B cell (primary cell): ENCODE results near the gene RHOXF2B. TPM values are rescaled to one million over a fixed set of nuclear protein-coding genes. Genes with fewer than 3 reads are reported as not detected.
"Not testable (repeated sequence)": the region's sequence is repeated elsewhere in the genome, so short reads cannot be mapped to it uniquely, and the experiment has no call there.

ENCODE experiments used
- ATAC-seq: fragments of 200-7000 bp; cut with Tn5 transposase; one replicate; pipeline ENCODE4 v1.10.0; 2021; ENCODE audit warnings: low read depth, mild to moderate bottlenecking, moderate number of reproducible peaks, moderate library complexity
- CTCF ChIA-PET: fragments of 350-600 bp; sonication (Branson Sonifier 250); formaldehyde crosslinking; loops from one replicate; lab custom pipeline; 2021; ENCODE audit warnings: antibody characterized with exemption, inconsistent platforms; lab: Charles Lee
- POLR2A ChIA-PET: fragments of 350-600 bp; sonication (Branson Sonifier 250); formaldehyde crosslinking; loops from one replicate; lab custom pipeline; 2021; ENCODE audit warnings: antibody characterized with exemption; lab: Charles Lee
- DNase-seq: peaks from one replicate; pipeline ENCODE4 v3.0.0; 2013
- H2AFZ ChIP-seq: 2 replicates; pipeline ENCODE4 v1.6.1; 2012; ENCODE audit warnings: mild to moderate bottlenecking, low read depth, low read length; ENCODE audit not compliant: insufficient read depth, poor library complexity, severe bottlenecking
- H3K27ac ChIP-seq, 2 donors: 1 replicate in 1 of 2; 2 replicates in 1 of 2; pipeline ENCODE4 v1.5.1; 2012 to 2013; ENCODE audit warnings: low read length in 2 of 2, mild to moderate bottlenecking in 2 of 2, moderate library complexity in 1 of 2
- H3K27me3 ChIP-seq, 4 experiments: fragments of 200-600 bp in 1 of 4; sonication (generic) in 1 of 4; replicated peaks in 1 of 4; 1 replicate in 2 of 4; 2 replicates in 2 of 4; pipeline versions ENCODE4 v1.6.1 to v1.7.0; 2013 to 2016; ENCODE audit warnings: low read length in 3 of 4, mild to moderate bottlenecking in 2 of 4, mixed read lengths in 1 of 4, moderate library complexity in 1 of 4; ENCODE audit not compliant: insufficient read depth in 4 of 4, control insufficient read depth in 3 of 4; ENCODE audit errors: control extremely low read depth in 1 of 4
- H3K36me3 ChIP-seq, 2 experiments: replicated peaks in 1 of 2; 1 replicate in 1 of 2; 2 replicates in 1 of 2; pipeline versions ENCODE4 v1.6.1 to v1.7.1; 2013; ENCODE audit warnings: low read length in 1 of 2; ENCODE audit not compliant: insufficient read depth in 2 of 2, control insufficient read depth in 1 of 2; ENCODE audit errors: control extremely low read depth in 1 of 2, extremely low read depth in 1 of 2
- H3K4me1 ChIP-seq, 2 donors: fragments of 200-600 bp in 1 of 2; sonication (generic) in 1 of 2; 1 replicate in 1 of 2; 2 replicates in 1 of 2; pipeline versions ENCODE4 v1.5.1 to v1.6.1; 2013 to 2017; ENCODE audit warnings: low read length in 2 of 2; ENCODE audit not compliant: control insufficient read depth in 2 of 2, insufficient read depth in 2 of 2
- H3K4me2 ChIP-seq: replicated peaks from 2 replicates; pipeline ENCODE3; 2012; ENCODE audit warnings: mild to moderate bottlenecking, low read depth, low read length; ENCODE audit not compliant: poor library complexity, severe bottlenecking
- H3K4me3 ChIP-seq, 5 experiments: fragments of 200-600 bp in 1 of 5; sonication (generic) in 1 of 5; 1 replicate in 3 of 5; 2 replicates in 2 of 5; pipeline versions ENCODE4 v1.5.1 to v1.7.0; 2011 to 2016; ENCODE audit warnings: low read length in 4 of 5, mild to moderate bottlenecking in 4 of 5, low read depth in 2 of 5, control low read depth in 1 of 5, moderate library complexity in 1 of 5; ENCODE audit not compliant: insufficient read depth in 1 of 5; ENCODE audit errors: control extremely low read depth in 1 of 5, extremely low read depth in 1 of 5
- H3K79me2 ChIP-seq: fragments of 200-600 bp; sonication (generic); one replicate; pipeline ENCODE4 v1.6.0; 2016; ENCODE audit warnings: low read length; ENCODE audit not compliant: control insufficient read depth, insufficient read depth
- H3K9ac ChIP-seq: fragments of 200-600 bp; sonication (generic); 2 replicates; pipeline ENCODE4 v1.6.1; 2017; ENCODE audit warnings: mild to moderate bottlenecking, low read length, moderate library complexity
- H3K9me3 ChIP-seq, 3 donors: one replicate each; pipeline versions ENCODE4 v1.6.1 to v1.7.1; 2013; ENCODE audit warnings: low read length in 2 of 3; ENCODE audit not compliant: control insufficient read depth in 2 of 3, insufficient read depth in 1 of 3; ENCODE audit errors: control extremely low read depth in 1 of 3
- H4K20me1 ChIP-seq: 2 replicates; pipeline ENCODE4 v1.6.0; 2012; ENCODE audit warnings: mild to moderate bottlenecking, low read length; ENCODE audit not compliant: insufficient read depth, control insufficient read depth, poor library complexity, severe bottlenecking
- H3K27ac Mint-ChIP-seq: one replicate; pipeline ENCODE4 v1.8.0; 2021; ENCODE audit warnings: mixed read lengths
- H3K27me3 Mint-ChIP-seq: one replicate; pipeline ENCODE4 v1.8.0; 2021; ENCODE audit warnings: mixed read lengths
- H3K4me1 Mint-ChIP-seq: one replicate; pipeline ENCODE4 v1.8.0; 2021; ENCODE audit warnings: mixed read lengths
- H3K4me3 Mint-ChIP-seq: one replicate; pipeline ENCODE4 v1.8.0; 2021; ENCODE audit warnings: mixed read lengths
- H3K9me3 Mint-ChIP-seq: one replicate; pipeline ENCODE4 v1.8.0; 2022; ENCODE audit warnings: mixed read lengths; ENCODE audit not compliant: insufficient read depth
- CTCF ChIP-seq: fragments of 200-600 bp; IDR thresholded peaks from one replicate; pipeline ENCODE4 v1.8.0; 2022; ENCODE audit warnings: antibody characterized with exemption, mild to moderate bottlenecking
- EZH2 ChIP-seq: IDR thresholded peaks from 2 replicates; pipeline ENCODE4 v1.6.1; 2012; ENCODE audit warnings: borderline replicate concordance, low read depth, mild to moderate bottlenecking, moderate library complexity, low read length; ENCODE audit not compliant: insufficient read depth, poor library complexity, severe bottlenecking
- WGBS: methylation state at CpG from one replicate; pipeline ENCODE4 v1.1.5; 2013; ENCODE audit warnings: missing lambda C conversion rate; ENCODE audit not compliant: insufficient coverage; 5-methylcytosine and 5-hydroxymethylcytosine counted together
- intact Hi-C: fragments of 100-400 bp; cut with micrococcal nuclease; formaldehyde crosslinking; loops from one replicate; pipeline ENCODE4 v1.10.0; 2022
- polyA minus RNA-seq: library from RNA; depleted of rRNA, polyadenylated mRNA; stranded (reverse); fragments of >200 nt; gene quantifications from 2 replicates; pipeline ENCODE4 v1.2.3, GENCODE V29; 2012
- polyA plus RNA-seq: library from polyadenylated mRNA; depleted of rRNA; stranded (reverse); fragments of >200 nt; gene quantifications from 2 replicates; pipeline ENCODE4 v1.2.3, GENCODE V29; 2012
- total RNA-seq, 2 donors: library from RNA; stranded (reverse); fragments of 120-200 nt in 1 of 2; gene quantifications; 1 replicate in 1 of 2; 2 replicates in 1 of 2; pipeline versions ENCODE4 v1.2.3 to v1.2.4, GENCODE V29; 2013 to 2022

The RHOXF2B gene
- not detected in 2 replicates for total RNA-seq
- not detected for total RNA-seq (2013)
- polyA plus RNA-seq = not detected in 2 replicates
- polyA minus RNA-seq = not detected in 2 replicates

- H3K27ac ChIP-seq, H3K4me3 ChIP-seq, H3K36me3 ChIP-seq, H3K9ac ChIP-seq, H2AFZ ChIP-seq, H3K9me3 Mint-ChIP-seq, H4K20me1 ChIP-seq, H3K4me1 Mint-ChIP-seq, POLR2A ChIA-PET, H3K27me3 Mint-ChIP-seq, H3K27me3 ChIP-seq, DNase-seq, H3K9me3 ChIP-seq, H3K4me1 ChIP-seq, CTCF ChIA-PET, H3K27ac Mint-ChIP-seq, ATAC-seq, H3K79me2 ChIP-seq, H3K4me2 ChIP-seq, intact Hi-C loops, H3K4me3 Mint-ChIP-seq: not testable (repeated sequence)
- no CpG with 5 or more reads among the region's 15 CpGs for WGBS
These were observed at the start of gene RHOXF2B for GRCh38 chrX:120077590-120077989. RHOXF2B (minus strand) TSS chrX:120077690; CDS start chrX:120077552, 138 bp downstream.

GRCh38 chrX:120125444-120125843 lies 48.0 kb upstream of the RHOXF2B start:
- Histone ChIP-seq H3K36me3 (no peaks in the 10 kb centered on the region), H3K9ac (no peak overlapping the region), H3K27me3 (no peaks in the 10 kb centered on the region), H3K4me1 (no peaks in the 10 kb centered on the region), H4K20me1 (no peaks in the 10 kb centered on the region), H3K9me3 (no peaks in the 10 kb centered on the region), H2AFZ (no peak overlapping the region), H3K27ac (no peak overlapping the region), H3K4me3 (no peak overlapping the region), H3K4me2 (no peak overlapping the region), H3K79me2 (no peaks in the 10 kb centered on the region)
- ChIA-PET POLR2A (no interaction called here), CTCF (no interaction called here)
- no peaks in the 10 kb centered on the region for H3K27me3 Mint-ChIP-seq
- intact Hi-C loops = no loop called here
- no peak overlapping the region for H3K4me3 Mint-ChIP-seq
- ATAC-seq = no peak
- DNase-seq = no peak
- no peak overlapping the region for H3K27ac Mint-ChIP-seq
- H3K4me1 Mint-ChIP-seq = no peaks in the 10 kb centered on the region
- no peaks in the 10 kb centered on the region for H3K9me3 Mint-ChIP-seq
- WGBS = no CpG with 5 or more reads among the region's 3 CpGs
- TF ChIP-seq CTCF (no peak), EZH2 (no peak)
